Activated CD4-positive, alpha-beta T cell treated with anti-CD3 and anti-CD28 coated beads for 24 hours (primary cell): ENCODE data around the gene ZNF598.
"Not testable (repeated sequence)": the region's sequence is repeated elsewhere in the genome, so short reads cannot be mapped to it uniquely, and the experiment has no call there.

Experiments used
- DNase-seq, 2 donors: peaks; one replicate each; pipeline ENCODE4 v3.0.0-alpha.2; 2020; ENCODE audit warnings: low read depth in 2 of 2

The ZNF598 gene

DNA sequence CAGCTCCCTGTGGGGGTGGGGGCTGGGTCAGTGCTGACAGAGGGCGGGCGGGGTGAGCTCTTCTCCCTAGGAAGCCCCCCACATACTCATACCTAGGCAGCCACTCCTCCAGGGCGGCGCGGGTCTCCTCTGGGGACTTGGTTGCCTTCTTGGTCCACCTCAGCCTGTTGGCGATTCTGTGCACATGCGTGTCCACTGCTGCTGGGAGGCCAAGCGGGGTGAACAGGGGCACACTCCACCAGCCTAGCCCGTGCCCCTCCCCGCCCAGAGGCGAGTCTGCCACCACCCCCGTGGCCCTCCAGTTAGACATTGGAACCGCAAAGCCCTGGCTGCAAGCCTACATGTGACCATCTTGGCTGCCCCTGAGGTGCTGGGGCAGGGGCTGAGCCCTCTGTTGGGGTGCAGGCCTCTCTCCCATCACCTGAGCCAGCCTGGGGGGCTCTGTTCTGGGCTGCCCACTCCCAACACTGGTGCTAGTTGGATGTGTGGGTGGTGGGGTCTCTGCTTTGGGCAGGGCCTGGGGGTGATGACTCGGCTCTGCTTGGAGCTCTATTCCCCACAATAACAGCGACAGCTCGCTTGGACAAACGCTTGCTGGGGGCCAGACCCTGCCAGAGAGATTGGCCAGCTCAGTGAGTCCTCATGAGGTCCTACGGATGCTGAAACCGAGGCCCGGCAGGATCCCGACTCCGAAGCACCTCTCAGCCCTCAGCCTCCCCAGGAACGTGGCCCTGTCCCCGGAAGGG, 30.6 kb upstream of the ZNF598 start:
- no peak for DNase-seq

GRCh38 chr16:2039274-2040031, 29.8 kb upstream of the ZNF598 start:
- no peak for DNase-seq

GRCh38 chr16:2038382-2039231, 29.0 kb upstream of the ZNF598 start:
- DNase-seq, result no peak

DNA sequence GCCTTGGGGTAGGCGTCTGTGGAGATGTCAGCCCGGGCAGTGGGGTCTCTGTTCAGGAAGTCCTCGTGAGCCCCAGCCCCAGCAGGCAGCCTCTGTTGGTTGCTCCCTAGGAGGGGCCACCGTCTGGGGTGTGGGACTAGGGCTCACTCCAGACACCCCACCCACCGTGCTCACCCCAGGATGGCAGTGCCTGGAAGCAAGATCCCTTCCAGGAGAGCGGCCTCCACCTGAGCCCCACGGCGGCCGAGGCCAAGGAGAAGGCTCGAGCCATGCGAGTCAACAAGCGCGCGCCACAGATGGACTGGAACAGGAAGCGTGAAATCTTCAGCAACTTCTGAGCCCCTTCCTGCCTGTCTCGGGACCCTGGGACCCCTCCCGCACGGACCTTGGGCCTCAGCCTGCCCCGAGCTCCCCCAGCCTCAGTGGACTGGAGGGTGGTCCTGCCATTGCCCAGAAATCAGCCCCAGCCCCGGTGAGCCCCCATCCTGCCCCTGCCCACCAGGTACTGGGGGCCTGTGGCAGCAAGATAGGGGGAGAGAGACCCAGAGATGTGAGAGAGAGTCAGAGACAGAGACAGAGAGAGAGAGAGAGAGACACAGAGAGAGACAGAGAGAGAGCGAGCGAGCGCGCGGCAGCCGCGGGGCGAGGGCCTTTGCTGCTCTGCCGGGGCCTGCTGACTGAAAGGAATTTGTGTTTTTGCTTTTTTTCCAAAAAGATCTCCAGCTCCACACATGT, 28.2 kb upstream of the ZNF598 start:
- DNase-seq, result no peak

DNA sequence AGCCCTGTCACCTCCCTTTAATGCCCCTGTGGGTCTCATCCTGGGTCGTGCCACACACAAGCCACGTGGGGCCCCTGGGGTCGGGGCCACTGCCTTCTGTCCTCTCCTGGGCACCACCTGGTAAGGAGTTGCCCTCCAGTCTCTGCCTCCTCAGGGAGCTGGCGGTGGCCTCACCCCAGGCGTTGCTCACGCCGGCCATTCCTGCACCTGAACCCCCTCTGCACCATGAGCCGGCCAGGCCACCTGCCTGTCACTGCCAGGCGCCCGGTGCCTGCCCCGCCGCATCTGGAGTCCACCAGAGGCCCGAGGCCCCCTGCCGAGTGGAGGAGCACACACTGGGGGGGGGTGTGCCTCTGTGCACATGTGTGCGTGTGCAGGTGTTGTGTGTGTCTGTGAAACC, 27.5 kb upstream of the ZNF598 start:
- no peak for DNase-seq

DNA sequence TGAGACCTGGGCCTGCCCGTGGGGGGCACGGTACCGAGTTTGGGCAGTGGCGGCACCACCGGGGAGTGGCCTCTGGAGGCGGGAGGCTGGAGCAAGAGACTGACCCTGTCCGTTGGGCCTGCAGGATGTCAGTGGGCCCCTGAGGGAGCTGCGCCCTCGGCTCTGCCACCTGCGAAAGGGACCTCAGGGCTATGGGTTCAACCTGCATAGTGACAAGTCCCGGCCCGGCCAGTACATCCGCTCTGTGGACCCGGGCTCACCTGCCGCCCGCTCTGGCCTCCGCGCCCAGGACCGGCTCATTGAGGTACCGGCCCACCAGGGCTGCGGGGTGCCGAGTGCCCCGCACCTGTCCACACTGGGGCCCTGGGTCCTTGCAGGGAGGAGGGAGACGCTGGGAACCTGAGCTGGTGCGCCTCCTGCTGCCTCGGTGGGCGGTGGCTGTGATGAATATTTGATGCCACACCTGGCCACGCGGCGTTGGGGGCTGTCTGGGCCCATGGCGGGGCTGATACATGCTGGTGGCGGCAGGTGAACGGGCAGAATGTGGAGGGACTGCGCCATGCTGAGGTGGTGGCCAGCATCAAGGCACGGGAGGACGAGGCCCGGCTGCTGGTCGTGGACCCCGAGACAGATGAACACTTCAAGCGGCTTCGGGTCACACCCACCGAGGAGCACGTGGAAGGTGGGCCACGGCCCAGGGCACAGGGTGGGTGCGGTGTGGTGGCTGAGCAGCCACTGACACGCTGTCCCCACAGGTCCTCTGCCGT, 26.8 kb upstream of the ZNF598 start:
- no peak for DNase-seq

- no peak for DNase-seq
These were observed 26.0 kb upstream of the ZNF598 start for GRCh38 chr16:2035431-2036199.

DNA sequence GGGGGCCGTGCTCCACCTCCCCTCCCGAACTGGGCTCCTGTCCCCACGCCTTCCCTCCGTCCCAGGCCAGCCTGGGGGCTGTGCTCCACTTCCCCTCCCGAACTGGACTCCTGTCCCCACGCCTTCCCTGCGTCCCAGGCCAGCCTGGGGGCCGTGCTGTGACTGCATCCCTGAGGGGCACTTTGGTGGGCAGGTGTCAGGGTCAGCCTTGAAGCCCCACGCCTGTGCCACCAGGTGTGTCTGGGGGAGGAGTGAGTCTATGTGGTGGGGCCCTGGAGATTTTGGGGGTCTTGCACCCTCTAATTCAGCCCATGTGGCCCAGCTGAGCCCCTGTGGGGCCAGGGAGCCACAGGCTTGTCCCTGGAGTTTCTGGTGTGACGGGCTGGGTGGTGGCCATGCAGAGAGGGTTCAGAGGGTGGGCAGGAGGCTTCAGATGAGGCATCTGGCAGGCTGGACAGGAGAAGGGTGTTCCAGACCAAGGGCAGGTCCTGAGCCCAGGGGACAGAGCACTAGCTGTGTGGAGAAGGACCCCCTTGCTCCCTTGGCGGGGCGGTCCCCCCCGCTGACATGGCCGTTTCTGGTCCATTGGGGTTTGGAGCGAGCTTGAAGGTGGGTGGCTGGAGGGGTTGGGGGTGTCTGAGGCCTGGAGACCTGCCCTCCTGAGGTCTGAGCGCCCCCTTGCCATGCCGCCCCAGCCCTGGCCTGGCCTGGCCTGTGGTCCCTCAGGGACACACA, 25.2 kb upstream of the ZNF598 start:
- DNase-seq, result no peak

DNA sequence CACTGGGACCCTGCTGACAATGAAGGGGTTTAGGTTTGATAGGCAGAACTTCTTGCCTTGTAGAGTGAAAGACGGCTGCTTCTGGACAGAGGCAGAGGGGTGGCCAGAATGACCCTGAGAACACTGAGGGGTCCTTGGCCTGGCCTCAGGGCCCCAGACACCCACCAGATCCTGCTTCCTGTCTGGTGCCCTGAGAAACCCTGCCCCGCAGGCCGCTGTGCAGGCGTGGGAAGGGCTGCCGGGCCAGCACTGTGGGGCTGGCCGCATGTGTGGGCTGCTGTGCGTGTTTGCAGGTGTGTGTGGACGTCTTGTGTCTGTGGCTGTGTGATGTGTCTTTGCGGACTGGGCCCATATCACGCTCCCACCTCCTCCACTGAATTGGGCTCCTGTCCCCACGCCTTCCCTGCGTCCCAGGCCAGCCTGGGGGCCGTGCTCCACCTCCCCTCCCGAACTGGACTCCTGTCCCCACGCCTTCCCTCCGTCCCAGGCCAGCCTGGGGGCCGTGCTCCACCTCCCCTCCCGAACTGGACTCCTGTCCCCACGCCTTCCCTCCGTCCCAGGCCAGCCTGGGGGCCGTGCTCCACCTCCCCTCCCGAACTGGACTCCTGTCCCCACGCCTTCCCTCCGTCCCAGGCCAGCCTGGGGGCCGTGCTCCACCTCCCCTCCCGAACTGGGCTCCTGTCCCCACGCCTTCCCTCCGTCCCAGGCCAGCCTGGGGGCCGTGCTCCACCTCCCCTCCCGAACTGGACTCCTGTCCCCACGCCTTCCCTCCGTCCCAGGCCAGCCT, 24.5 kb upstream of the ZNF598 start:
- DNase-seq, result not testable (repeated sequence)

DNA sequence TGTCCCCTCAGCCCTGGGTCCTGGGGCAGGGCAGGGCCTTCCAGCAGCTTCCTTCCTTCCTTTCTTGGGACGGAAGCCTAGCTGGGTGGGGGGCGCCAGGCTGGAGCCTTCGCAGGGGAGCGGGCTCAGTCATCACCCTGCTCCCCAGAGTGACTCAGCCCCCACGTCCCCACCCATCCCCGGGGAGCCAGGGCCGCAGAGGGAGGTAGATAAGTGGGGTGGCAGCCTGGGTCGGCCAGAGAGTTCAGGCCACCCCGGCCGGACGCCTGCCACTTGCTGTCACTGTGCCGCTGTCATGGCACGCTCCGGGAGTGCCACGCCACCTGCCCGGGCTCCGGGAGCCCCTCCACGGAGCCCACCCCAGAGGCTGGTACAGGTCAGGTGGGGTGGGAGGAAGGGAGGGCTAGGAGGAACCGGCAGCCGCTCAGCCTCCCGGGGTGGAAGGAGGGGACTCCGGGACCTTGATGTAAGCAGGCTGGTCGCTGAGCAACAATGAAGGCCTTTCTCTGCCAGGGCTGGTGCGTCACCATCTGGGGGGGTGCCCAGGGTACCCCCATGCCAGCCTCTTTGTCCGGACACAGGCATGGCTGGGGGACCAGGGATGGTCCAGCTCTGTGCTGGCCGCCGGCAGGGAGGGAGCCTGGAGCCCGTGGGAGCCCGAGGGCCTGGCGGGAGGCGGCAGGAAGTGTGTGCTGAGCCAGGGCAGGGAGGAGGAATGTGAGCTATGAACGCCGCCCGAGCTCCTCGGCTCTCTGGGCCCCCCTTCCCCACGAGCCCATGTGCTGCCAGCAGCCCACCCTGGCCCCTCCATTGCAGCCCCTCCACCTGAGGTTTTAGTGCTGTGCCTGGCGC, 23.7 kb upstream of the ZNF598 start:
- no peak for DNase-seq

- no peak for DNase-seq
These were observed 22.9 kb upstream of the ZNF598 start for GRCh38 chr16:2032285-2033056.

- no peak for DNase-seq
These were observed 21.5 kb upstream of the ZNF598 start for GRCh38 chr16:2031081-2031577.

DNA sequence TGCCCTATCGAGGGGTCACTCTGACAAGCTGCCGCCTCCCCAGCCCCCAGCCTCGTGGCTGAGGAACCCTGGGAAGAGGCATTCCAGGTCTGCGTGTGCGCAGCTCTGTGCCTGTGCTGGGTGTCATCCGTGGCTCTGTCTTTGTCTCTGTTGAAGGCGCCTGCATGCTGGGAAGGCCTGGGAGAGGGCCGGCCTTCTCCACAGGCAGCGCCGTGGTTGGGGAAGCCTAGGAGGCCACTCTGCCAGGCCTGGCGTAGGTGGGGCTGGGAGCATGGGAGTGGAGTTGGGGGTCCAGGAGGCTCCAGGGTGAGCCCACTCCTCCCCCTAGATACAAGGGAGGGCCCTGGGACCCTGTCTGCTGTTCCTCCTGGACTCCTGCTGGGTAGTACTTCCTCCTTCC, 20.4 kb upstream of the ZNF598 start:
- no peak for DNase-seq

DNA sequence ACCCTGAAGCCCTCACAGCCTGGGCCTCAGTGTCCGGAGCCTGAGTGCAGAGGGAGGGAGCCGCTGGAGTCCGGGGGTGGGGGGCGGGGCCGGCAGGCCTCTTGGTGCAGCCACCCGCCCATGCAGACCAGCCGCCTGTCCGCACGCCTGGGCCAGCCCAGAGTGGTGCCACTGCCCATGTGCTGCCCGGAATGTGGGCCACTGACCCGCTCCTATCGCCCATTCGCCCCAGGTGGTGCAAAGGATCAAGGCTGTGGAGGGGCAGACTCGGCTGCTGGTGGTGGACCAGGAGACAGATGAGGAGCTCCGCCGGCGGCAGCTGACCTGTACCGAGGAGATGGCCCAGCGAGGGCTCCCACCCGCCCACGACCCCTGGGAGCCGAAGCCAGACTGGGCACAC, 19.7 kb upstream of the ZNF598 start:
- DNase-seq, result no peak

GRCh38 chr16:2028620-2029220, 19.1 kb upstream of the ZNF598 start:
- no peak for DNase-seq

- DNase-seq, result no peak
These were observed 18.5 kb upstream of the ZNF598 start for GRCh38 chr16:2028146-2028545.
